GM18505 (cell line): Measurements from ENCODE around the gene LRRC7.

Source experiments
- ATAC-seq: cut with Tn5 transposase; IDR thresholded peaks from one replicate; pipeline ENCODE4 v1.9.1; 2021; ENCODE audit not compliant: unreplicated experiment
- POLR2A ChIP-seq: IDR thresholded peaks from 4 replicates; pipeline ENCODE4 v1.6.1; 2011; ENCODE audit warnings: borderline replicate concordance; ENCODE audit not compliant: insufficient read depth, insufficient read length; ENCODE audit errors: extremely low read depth

Gene LRRC7

GRCh38 chr1:69639159-69639558, 71.4 kb downstream of the LRRC7 start:
- no peak for TF ChIP-seq POLR2A
- no peak for ATAC-seq

- ATAC-seq: no peak
- TF ChIP-seq POLR2A: no peak
These were observed 75.5 kb downstream of the LRRC7 start for GRCh38 chr1:69643266-69643665.

GRCh38 chr1:69645477-69645876, 77.8 kb downstream of the LRRC7 start:
- no peak for ATAC-seq

DNA sequence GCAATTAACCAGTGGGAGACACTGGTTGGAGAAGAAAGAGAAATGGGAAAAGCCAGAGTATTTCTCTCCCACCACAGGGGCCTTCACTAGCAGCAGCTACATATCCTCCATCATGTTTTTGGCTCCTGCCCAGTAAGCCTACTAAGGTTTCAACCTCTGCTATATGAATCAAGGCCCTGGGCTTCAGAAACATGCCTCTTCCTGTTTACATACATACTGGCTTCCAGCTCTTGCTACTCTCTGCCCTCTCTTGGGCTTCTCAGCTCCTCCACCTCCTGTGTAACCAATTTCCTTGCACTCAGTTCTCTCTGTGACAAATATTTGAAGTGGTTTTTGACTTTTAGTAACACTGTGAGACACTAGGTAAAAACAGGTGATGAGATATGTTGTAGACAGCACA, 80.8 kb downstream of the LRRC7 start:
- no peak for ATAC-seq

More at GRCh38 chr1:69645477-69645876, 77.8 kb downstream of the LRRC7 start:
- TF ChIP-seq POLR2A: no peak

DNA sequence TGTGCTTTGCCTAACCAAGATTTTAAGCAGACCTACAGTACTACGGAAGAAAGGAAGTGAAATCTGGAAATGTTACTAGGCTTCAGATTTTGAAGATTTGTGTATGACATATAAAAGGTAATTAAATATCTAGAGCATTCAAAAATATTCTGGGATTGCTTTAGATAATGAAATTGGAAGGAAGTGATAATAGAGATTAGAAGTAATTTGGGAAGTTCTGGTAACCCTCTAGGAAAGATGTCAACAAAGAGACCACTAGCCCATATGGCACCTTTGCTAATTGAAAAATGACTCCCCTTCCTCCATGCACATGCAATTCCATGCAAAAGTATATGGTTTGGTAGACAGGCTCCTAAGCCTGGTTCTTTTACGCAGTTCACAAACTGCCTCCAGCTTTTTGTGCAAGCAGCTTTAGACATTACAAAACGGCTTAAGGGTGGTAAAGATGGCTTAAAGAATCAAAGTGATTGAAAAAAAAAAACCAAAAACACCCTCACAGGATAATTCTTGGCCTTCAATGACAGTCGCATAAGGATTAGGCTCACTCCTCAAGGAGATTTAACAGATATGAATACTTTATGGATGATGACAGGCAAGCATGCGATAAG, 81.8 kb downstream of the LRRC7 start:
- no peak for TF ChIP-seq POLR2A
- ATAC-seq: no peak

More for the DNA sequence above, 80.8 kb downstream of the LRRC7 start:
- TF ChIP-seq POLR2A: no peak

- ATAC-seq: no peak
- TF ChIP-seq POLR2A: no peak
These were observed 83.1 kb downstream of the LRRC7 start for GRCh38 chr1:69650779-69651178.

- no peak for ATAC-seq
- no peak for TF ChIP-seq POLR2A
These were observed 83.9 kb downstream of the LRRC7 start for GRCh38 chr1:69651656-69652055.

DNA sequence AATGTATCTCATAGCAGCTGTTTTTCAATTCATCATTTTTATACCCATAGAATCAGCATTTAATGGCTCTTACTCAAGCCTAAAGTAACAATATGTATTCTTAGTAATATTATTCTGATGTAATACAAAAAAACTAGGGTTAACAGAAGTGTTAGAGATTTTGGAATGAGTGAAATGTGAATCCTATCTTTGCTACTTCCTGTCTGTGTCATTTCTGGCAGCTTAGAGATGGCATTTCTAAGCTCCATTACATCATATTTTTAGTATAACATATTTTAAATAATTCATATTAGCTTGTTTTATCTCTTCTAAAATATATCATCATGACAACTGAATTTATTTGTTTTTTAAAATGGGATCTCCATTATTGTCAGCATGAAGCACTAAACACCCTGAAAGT, 90.2 kb downstream of the LRRC7 start:
- TF ChIP-seq POLR2A: no peak

DNA sequence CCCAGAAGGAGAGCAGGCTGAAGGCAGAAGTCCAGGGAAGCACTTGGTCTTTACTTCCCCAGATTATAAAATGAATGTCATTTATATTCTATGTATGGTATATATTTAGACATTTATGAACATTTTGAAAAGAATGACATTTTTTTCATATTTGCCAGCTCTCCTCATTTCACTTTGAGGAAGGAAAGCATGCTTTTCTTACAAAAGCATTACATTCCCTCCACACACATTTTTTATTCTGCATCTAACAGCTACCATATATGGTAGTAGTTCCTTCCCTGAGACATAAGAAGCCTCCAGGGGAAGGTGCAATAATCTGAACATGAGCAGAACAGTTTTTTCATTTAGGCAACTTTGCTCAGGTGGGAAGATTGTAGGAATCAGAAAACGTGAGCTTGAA, 94.0 kb downstream of the LRRC7 start:
- no peak for TF ChIP-seq POLR2A
- ATAC-seq: no peak

More for the DNA sequence above, 90.2 kb downstream of the LRRC7 start:
- no peak for ATAC-seq

DNA sequence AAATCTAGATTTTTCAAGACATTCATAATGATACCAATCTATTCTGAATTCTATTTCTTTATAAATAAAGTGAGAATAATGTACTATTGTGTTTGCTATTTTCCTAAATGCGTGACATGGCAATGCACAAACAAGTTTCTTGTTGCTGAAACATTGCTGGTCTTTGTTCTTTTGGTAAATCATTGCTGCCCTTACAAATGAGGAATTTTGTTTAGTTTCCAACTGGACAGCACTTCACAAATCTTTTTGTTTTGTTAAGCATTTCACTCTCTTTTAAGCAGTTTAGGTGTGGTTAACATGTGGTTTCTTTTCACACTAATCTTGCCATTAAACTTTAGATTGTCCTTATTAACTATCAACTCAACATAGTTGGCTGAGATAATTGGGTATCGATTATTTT, 94.6 kb downstream of the LRRC7 start:
- ATAC-seq: no peak
- TF ChIP-seq POLR2A: no peak

GRCh38 chr1:69671363-69672010, 103.8 kb downstream of the LRRC7 start:
- TF ChIP-seq POLR2A: no peak
- no peak for ATAC-seq

- no peak for TF ChIP-seq POLR2A
These were observed 105.6 kb downstream of the LRRC7 start for GRCh38 chr1:69673321-69673720.

DNA sequence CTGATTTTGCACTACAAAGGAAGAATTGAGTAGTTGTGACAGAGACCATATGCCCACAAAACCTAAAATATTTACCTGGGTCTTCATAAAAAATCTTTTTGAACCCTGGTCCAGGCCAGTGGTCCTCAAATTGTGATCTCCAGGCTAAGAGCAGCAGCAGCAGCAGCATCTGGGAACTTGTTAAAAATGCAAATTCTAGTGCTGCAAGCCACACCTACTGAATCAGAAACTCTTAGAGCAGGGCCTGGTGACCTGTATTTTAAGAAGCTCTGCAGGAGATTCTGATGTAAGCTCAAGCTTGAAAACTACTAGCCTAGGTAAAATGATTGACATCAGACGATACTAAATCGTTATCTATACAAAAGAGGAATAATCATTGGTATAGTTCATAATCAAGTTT, 112.2 kb downstream of the LRRC7 start:
- TF ChIP-seq POLR2A: no peak
- no peak for ATAC-seq

More at GRCh38 chr1:69673321-69673720, 105.6 kb downstream of the LRRC7 start:
- no peak for ATAC-seq

DNA sequence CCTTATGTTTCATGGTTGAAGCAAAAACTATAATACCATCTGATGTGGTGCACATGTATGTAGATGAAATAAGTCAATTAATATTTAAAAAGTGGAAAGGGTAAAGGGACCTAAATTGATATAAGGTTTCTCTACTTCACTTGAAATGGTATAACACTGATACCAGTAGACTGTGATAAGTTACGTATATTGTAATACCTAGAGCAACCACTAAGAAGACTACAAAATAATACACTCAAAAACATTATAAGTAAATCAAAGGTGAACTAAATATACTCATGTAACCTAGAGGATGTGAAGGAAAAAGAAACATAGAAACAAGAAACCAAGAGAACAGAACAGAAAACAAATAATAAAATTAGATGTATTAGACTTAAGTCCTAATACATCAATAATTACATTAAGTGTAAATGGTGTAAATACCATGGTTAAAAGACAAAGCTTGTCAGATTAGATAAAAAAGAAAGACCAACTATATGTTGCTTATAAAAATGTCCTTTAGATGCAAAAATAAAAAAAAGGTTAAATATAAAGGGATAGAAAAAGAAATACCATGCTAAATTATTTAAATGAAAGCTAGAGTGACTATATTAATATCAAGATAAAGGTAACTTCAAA, 118.8 kb downstream of the LRRC7 start:
- TF ChIP-seq POLR2A: no peak
- ATAC-seq: no peak

GRCh38 chr1:69688193-69688592, 120.5 kb downstream of the LRRC7 start:
- TF ChIP-seq POLR2A: no peak
- ATAC-seq: no peak

- no peak for TF ChIP-seq POLR2A
- no peak for ATAC-seq
These were observed 123.5 kb downstream of the LRRC7 start for GRCh38 chr1:69691179-69691578.
